Measurements from ENCODE around the gene CNKSR1.

Gene CNKSR1

DNA sequence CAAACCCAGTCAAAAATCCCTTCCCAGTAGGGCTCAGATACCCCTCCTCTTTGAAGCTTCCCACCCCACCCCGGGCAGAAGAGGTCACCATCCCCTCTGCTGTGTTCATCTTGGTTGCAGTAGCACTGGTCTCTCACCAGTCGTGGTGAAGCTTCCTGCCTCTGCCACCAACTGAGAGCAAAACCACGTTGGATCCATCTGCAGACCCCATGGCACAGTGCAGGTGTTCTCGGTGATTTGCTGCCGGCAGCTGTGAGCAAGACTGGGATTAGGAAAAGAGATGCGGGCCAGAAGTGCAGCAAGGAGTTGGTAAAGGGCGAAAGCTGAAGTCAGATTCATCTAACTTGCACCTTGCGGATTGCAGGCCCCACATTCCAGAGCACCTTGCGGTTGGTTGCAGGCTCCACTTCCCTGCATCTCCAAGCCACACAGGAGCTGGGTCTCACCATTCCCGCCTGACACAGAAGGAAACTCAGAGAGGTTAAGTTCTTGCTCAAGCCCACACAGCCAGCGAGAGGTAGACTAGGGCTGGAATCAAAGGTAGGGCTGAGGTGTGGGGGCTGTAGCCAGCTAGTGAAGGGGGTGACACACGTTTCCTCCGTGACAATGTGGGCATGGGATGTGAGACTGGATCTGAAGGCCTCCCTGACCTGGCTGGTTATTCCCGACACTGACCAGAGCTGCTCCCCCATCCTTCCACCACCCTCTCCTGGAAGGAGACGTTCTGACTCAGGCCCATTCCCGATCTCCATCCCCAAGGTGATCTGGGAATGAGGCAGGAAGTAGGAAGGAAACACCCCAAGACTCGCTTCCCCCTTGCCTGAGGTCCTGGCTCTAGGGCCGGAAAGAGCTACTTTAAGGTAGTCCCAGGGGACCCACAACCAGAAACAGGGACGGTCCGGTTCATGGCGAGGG, 21.7 kb upstream of the CNKSR1 start:
- H3K27ac ChIP-seq, result no peak overlapping the region
- TF ChIP-seq, protein P1, sequence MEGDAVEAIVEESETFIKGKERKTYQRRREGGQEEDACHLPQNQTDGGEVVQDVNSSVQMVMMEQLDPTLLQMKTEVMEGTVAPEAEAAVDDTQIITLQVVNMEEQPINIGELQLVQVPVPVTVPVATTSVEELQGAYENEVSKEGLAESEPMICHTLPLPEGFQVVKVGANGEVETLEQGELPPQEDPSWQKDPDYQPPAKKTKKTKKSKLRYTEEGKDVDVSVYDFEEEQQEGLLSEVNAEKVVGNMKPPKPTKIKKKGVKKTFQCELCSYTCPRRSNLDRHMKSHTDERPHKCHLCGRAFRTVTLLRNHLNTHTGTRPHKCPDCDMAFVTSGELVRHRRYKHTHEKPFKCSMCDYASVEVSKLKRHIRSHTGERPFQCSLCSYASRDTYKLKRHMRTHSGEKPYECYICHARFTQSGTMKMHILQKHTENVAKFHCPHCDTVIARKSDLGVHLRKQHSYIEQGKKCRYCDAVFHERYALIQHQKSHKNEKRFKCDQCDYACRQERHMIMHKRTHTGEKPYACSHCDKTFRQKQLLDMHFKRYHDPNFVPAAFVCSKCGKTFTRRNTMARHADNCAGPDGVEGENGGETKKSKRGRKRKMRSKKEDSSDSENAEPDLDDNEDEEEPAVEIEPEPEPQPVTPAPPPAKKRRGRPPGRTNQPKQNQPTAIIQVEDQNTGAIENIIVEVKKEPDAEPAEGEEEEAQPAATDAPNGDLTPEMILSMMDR (conservative IDR thresholded peaks at IDR 0.05), result no peak
- TF ChIP-seq ZFX (IDR thresholded peaks at IDR 0.05), result no peak

DNA sequence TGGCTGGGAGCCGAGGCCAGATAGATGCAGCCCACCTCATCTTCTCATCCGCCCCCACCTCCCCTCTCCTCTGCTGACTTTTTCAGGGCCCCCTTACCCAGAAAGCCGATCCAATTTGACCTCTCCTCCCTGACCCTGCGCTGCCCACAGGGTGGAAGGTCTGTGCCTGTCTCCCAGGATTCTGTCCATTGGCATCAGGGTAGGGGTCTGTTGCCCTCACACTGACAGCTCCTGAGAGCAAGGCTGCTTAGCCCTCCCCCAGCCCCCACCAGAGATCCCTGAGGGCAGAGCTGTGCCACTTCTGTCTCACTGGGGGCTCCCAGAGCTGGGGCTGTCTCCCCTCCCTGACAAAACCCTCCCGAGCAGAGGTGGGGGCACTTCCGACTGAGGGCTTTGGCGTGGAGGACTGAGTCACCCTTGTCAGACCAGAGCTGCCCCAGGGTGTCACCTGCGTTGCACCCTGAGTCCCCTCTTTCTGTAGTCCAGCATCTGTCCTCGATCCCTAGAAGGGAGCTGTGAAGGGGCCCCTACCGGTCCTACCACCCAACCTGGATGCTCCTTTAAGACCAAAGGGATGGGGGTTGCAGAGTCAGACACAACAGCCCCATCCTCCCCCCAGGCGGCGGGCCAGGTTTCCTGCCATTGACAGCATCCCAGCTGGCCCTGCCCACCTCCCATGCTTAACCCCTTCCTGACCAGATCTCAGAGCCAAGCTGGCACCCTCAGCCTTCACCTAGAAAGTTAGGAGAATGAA, 20.8 kb upstream of the CNKSR1 start:
- no peak overlapping the region for H3K27ac ChIP-seq
- TF ChIP-seq ZFX (IDR thresholded peaks at IDR 0.05), result no peak
- TF ChIP-seq, protein P1 (conservative IDR thresholded peaks at IDR 0.05), result no peak

DNA sequence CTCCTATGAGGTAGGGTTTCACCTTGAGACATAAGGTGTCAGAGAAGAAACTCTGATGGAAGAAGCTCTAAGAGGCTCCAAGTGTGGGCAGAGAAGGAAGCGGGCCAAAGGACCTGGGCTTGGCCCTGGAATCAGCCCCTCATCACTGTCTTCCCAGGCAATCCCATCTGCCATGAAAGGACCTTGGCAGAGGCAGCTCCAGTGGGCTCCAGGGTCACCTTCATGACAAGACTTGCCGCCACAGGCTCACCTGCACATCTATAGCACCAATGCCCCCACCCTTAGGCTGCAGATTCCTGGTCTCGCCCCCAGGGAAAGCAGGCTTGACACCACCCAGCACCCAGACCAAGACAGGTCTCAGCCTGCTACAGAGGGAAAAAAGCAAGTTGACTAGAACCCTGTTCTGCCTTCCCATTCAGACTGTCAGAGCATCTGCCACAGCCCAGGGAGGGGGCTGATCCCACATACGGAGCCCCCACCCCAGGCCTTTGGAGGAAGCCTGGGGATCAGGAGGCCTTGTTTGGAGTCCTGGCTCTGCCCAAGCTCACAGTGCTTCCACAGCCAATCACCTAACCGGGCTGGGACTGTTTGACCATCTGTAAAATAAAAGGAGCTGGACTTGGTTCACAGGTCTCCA, 18.9 kb upstream of the CNKSR1 start:
- no peak for TF ChIP-seq ZFX (IDR thresholded peaks at IDR 0.05)
- TF ChIP-seq, protein P1 (conservative IDR thresholded peaks at IDR 0.05), result no peak
- H3K27ac ChIP-seq, result no peak overlapping the region

DNA sequence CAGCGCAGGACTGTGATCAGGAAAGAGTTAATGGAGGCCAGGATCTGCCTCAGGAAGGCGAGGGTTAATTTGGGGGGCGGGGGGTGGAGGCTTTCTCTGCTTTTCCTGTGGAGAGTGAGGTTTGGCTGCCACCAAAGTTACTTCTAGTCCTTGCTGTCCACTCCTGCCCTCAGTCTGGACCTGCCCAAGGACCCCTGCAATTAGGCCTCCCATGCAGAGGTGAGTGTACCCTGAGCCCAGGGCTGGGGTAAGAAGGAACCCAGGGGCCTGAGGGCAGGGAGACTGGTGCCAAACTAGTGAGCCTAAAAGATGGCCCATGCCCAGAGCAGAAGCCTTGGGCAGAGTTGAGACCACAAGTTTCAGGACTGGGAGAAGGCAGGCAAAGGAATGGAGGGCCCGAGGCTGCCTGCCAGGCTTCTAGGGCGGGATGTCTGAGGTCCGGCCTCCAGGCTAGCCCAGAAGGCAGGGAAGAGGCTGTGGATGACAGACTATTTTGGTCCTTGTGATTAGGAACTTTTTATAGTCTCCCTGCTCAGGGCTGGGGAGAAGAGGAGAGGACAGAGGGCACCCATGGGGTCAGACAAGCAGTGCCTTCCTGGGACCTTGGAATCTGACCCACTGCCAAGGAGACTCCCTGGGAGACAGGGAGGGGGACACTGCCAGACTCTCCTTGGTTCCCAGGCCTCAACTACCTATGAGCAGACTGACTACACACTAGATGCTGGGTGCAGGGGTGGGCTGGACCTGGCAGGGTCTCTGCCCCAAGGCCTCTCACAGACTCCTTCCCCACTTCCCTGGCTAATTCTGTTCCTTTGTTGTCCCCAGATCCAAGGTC, 18.2 kb upstream of the CNKSR1 start, which contains the start of gene FAM110D:
TSS of gene FAM110D (plus strand) at position 172 of the 835 bp plus-strand sequence. CDS start 2,213 bp downstream, outside the sequence.
- TF ChIP-seq, protein P1 (conservative IDR thresholded peaks at IDR 0.05), result no peak
- TF ChIP-seq ZFX (IDR thresholded peaks at IDR 0.05), result no peak
- no peak within 1 kb of the TSS for H3K27ac ChIP-seq

DNA sequence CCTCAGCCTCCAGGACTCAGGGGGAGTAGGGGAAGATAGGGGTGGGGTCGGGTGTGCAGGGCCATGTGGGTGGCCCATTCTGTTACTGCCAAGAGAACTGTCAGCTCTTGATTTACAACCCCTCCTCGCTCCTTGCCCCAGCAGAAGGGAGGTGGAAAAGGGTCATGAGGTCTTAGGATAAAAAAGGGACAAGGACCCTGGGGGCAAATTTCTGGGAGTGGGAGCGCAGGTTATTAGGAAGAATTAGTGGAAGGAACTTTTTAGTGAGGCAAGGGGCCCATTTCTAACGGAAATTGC, 17.6 kb upstream of the CNKSR1 start:
- H3K27ac ChIP-seq, result no peak overlapping the region
- no peak for TF ChIP-seq ZFX (IDR thresholded peaks at IDR 0.05)
- TF ChIP-seq, protein P1 (conservative IDR thresholded peaks at IDR 0.05), result no peak

DNA sequence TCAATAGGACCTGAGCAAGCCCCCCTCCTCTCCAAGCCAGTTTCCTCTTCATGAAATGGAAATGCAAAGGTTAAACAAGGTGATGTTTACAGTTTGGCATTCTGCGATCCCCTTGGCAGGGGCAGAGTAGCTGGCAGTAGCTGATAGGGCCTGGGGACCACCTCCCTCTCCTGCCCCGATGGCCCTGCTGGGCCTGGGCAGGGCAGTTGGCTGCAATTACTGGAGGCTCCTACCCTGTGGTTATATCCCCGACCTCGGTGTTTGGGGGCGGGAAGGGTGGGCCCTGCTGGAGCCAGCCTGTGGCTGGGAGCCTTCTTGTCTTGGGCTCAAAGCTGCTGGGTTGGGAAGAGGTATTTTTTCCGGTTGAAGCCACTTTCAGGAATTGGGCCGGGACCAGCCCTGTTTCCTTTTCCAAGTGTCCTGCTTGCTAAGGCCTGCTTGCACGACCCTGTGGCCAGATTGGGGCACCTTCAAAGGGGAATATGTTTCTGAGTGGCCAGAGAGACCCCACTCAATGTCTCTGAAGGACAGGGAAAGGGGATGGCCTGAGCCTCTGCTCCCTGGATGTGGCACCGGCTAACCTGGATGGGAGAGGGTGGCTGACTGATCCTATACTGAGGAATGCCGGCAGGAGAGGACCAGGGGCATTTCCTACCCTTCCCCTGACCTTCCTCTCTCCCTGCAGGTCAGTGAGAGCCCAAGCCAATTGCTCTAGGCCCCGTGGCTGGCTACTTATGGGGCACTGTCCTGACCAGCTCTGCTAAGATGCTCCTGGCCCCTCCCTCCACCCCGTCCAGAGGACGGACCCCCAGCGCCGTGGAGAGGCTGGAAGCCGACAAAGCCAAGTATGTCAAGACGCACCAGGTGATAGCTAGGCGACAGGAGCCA, 16.5 kb upstream of the CNKSR1 start:
- no peak overlapping the region for H3K27ac ChIP-seq

More for the DNA sequence above, 16.5 kb upstream of the CNKSR1 start:
- TF ChIP-seq, protein P1 (conservative IDR thresholded peaks at IDR 0.05), result no peak
- TF ChIP-seq ZFX (IDR thresholded peaks at IDR 0.05), result no peak

Data from C4-2B (cell line).